ENCODE measurements around the gene DHX40.
"Not testable (repeated sequence)": the region's sequence is repeated elsewhere in the genome, so short reads cannot be mapped to it uniquely, and the experiment has no call there.

DHX40 gene

DNA sequence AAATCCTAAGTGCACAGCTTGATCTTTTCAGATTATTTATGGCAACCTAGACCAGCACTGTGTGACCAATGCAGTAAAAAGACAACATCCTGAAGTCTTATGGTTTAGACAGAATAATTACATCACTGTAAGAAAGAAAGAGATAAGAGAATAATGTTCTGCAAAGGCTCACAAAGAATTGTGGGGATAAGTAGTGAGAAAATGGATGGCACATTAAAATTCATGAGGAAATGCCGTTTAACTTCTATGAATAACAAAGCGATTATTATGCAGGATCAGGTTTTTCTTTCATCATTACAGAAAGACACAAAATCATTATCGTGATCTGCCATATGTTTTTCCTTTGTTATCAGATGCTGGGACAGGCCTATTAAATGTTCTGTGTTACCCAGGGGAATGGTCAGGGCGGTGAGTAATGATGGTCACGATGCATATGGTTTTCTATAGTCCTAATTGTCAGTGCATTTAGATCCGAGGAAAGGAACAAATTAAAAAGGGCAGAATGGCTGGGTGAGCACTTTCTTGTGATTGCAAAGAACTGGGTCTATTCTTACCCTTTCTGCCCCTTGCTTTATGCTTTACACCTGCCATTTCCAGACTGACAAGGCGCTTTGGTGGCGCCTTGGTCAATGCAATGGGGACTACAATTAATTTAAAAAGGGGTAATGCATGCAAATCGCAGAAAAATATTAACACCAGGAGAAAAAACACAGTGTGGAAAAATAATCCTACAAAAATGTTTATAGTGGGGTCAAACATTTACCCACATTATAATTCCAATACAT is 18.1 kb upstream of the DHX40 start:
- no peak overlapping the region for H3K9ac ChIP-seq (ENCODE audit: low read length)
- no peak for DNase-seq
- H3K4me1 ChIP-seq (ENCODE audit: low read length), result no peaks in the 10 kb centered on the region
- no peaks in the 10 kb centered on the region for H3K9me2 ChIP-seq (replicated peaks; ENCODE audit: insufficient read depth, low read length)
- TF ChIP-seq EZH2 (optimal IDR thresholded peaks at IDR 0.05; ENCODE audit: low read depth, low read length), result no peak
- TF ChIP-seq CTCF (IDR thresholded peaks at IDR 0.05; ENCODE audit: low read length), result no peak
- no peaks in the 10 kb centered on the region for H3K36me3 ChIP-seq (replicated peaks; ENCODE audit: insufficient read depth, low read length)
- no peaks in the 10 kb centered on the region for H3K79me2 ChIP-seq (ENCODE audit: low read length)
- no peak overlapping the region for H3K4me2 ChIP-seq (ENCODE audit: low read depth, low read length)
- no peaks in the 10 kb centered on the region for H3F3A ChIP-seq (ENCODE audit: insufficient read depth, low read length)
- no peaks in the 10 kb centered on the region for H3K27me3 ChIP-seq (replicated peaks; ENCODE audit: insufficient read depth, low read length)
- no peaks in the 10 kb centered on the region for H3K9me3 ChIP-seq (replicated peaks; ENCODE audit: insufficient read depth, low read length)
- H4K20me1 ChIP-seq (ENCODE audit: insufficient read depth, low read length), result no peaks in the 10 kb centered on the region
- H3K27ac ChIP-seq (ENCODE audit: low read length), result no peak overlapping the region
- H3K4me3 ChIP-seq (ENCODE audit: low read length), result no peak overlapping the region
- no peak overlapping the region for H2AFZ ChIP-seq (ENCODE audit: low read length)

DNA sequence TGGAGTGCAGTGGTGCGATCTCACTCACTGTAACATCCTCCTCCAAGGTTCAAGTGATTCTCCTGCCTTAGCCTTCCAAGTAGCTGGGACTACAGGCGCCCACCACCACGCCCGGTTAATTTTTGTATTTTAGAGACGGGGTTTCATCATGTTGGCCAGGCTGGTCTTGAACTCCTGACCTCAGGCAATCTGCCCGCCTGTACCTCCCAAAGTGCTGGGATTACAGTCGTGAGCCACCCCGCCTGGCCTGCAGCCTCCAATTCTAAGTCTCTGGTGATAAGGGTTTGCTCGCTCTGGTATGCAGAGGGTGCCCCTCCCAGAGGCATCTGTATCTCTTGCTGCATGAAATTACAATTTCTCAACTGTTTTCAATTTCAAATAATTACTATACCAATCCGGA is 16.4 kb upstream of the DHX40 start:
- not testable (repeated sequence) for H3K27ac ChIP-seq (ENCODE audit: low read length); H3K9me2 ChIP-seq (replicated peaks; ENCODE audit: insufficient read depth, low read length); H3K4me3 ChIP-seq (ENCODE audit: low read length); H3K4me1 ChIP-seq (ENCODE audit: low read length); H3K79me2 ChIP-seq (ENCODE audit: low read length); H3K27me3 ChIP-seq (replicated peaks; ENCODE audit: insufficient read depth, low read length); DNase-seq; H3F3A ChIP-seq (ENCODE audit: insufficient read depth, low read length); H3K36me3 ChIP-seq (replicated peaks; ENCODE audit: insufficient read depth, low read length); H2AFZ ChIP-seq (ENCODE audit: low read length); H4K20me1 ChIP-seq (ENCODE audit: insufficient read depth, low read length); H3K4me2 ChIP-seq (ENCODE audit: low read depth, low read length); H3K9me3 ChIP-seq (replicated peaks; ENCODE audit: insufficient read depth, low read length); H3K9ac ChIP-seq (ENCODE audit: low read length)

- no peaks in the 10 kb centered on the region for H3K79me2 ChIP-seq (ENCODE audit: low read length)
- no peaks in the 10 kb centered on the region for H3K9me3 ChIP-seq (replicated peaks; ENCODE audit: insufficient read depth, low read length)
- H3F3A ChIP-seq (ENCODE audit: insufficient read depth, low read length), result no peaks in the 10 kb centered on the region
- H3K27ac ChIP-seq (ENCODE audit: low read length), result no peak overlapping the region
- no peaks in the 10 kb centered on the region for H3K27me3 ChIP-seq (replicated peaks; ENCODE audit: insufficient read depth, low read length)
- no peak overlapping the region for H2AFZ ChIP-seq (ENCODE audit: low read length)
- no peaks in the 10 kb centered on the region for H3K4me1 ChIP-seq (ENCODE audit: low read length)
- H3K9me2 ChIP-seq (replicated peaks; ENCODE audit: insufficient read depth, low read length), result no peaks in the 10 kb centered on the region
- H3K9ac ChIP-seq (ENCODE audit: low read length), result no peak overlapping the region
- H4K20me1 ChIP-seq (ENCODE audit: insufficient read depth, low read length), result no peaks in the 10 kb centered on the region
- TF ChIP-seq EZH2phosphoT487 (IDR thresholded peaks at IDR 0.05; ENCODE audit: low read length) (no peak), EZH2 (optimal IDR thresholded peaks at IDR 0.05; ENCODE audit: low read depth, low read length) (no peak), CTCF (IDR thresholded peaks at IDR 0.05; ENCODE audit: low read length) (no peak)
- DNase-seq, result no peak
- no peak overlapping the region for H3K4me3 ChIP-seq (ENCODE audit: low read length)
- no peaks in the 10 kb centered on the region for H3K36me3 ChIP-seq (replicated peaks; ENCODE audit: insufficient read depth, low read length)
- no peak overlapping the region for H3K4me2 ChIP-seq (ENCODE audit: low read depth, low read length)
Observed at GRCh38 chr17:59550703-59551102, 14.7 kb upstream of the DHX40 start.

DNA sequence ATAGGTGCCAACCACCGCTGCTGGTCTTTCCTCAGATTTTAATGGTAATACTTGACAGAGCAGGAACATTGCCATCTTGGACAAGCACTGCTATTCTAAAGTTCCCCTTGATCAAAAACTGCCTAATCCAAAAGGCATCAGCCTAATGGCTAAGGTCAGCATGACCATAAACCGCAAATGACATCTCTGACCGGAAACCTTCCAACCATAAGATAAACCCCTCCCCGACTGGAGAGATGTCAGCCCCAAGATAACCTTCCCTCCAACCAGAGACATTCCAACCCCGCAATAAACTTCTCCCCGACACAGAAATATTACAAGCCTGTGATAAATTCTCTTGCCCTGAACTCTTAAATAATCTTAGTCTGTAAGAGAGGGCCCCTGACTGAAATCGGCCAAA is 7.4 kb upstream of the DHX40 start:
- no peaks in the 10 kb centered on the region for H3K36me3 ChIP-seq (replicated peaks; ENCODE audit: insufficient read depth, low read length)
- H2AFZ ChIP-seq (ENCODE audit: low read length), result no peak overlapping the region
- no peak for TF ChIP-seq EZH2 (optimal IDR thresholded peaks at IDR 0.05; ENCODE audit: low read depth, low read length)
- TF ChIP-seq EZH2phosphoT487 (IDR thresholded peaks at IDR 0.05; ENCODE audit: low read length), result no peak
- no peak for TF ChIP-seq CTCF (IDR thresholded peaks at IDR 0.05; ENCODE audit: low read length)
- no peak overlapping the region for H3K4me2 ChIP-seq (ENCODE audit: low read depth, low read length)
- no peak overlapping the region for H3K4me3 ChIP-seq (ENCODE audit: low read length)
- H3K79me2 ChIP-seq (ENCODE audit: low read length), result no peaks in the 10 kb centered on the region
- no peaks in the 10 kb centered on the region for H3K27me3 ChIP-seq (replicated peaks; ENCODE audit: insufficient read depth, low read length)
- no peak for DNase-seq
- no peaks in the 10 kb centered on the region for H3K9me3 ChIP-seq (replicated peaks; ENCODE audit: insufficient read depth, low read length)
- H3K4me1 ChIP-seq (ENCODE audit: low read length), result no peaks in the 10 kb centered on the region
- H3K9me2 ChIP-seq (replicated peaks; ENCODE audit: insufficient read depth, low read length), result no peaks in the 10 kb centered on the region
- H3K27ac ChIP-seq (ENCODE audit: low read length), result no peak overlapping the region
- no peaks in the 10 kb centered on the region for H3F3A ChIP-seq (ENCODE audit: insufficient read depth, low read length)
- H4K20me1 ChIP-seq (ENCODE audit: insufficient read depth, low read length), result no peaks in the 10 kb centered on the region
- H3K9ac ChIP-seq (ENCODE audit: low read length), result no peak overlapping the region
